Nephron progenitor cell (in vitro differentiated cells): ENCODE results near the gene SLC6A11.

ENCODE experiments used
- DNase-seq: peaks from one replicate; pipeline ENCODE4 v3.0.0; 2021
- H3K27ac Mint-ChIP-seq: 2 replicates; pipeline ENCODE4 v1.8.0; 2021; ENCODE audit warnings: mild to moderate bottlenecking, moderate library complexity, mixed read lengths
- H3K27me3 Mint-ChIP-seq: 2 replicates; pipeline ENCODE4 v1.8.0; 2021; ENCODE audit warnings: mild to moderate bottlenecking, low read depth, mixed read lengths; ENCODE audit not compliant: poor library complexity
- H3K36me3 Mint-ChIP-seq: 2 replicates; pipeline ENCODE4 v1.8.0; 2021; ENCODE audit warnings: low read depth, mixed read lengths
- H3K4me1 Mint-ChIP-seq: 2 replicates; pipeline ENCODE4 v1.8.0; 2021; ENCODE audit warnings: mixed read lengths
- H3K4me3 Mint-ChIP-seq: 2 replicates; pipeline ENCODE4 v1.8.0; 2021; ENCODE audit warnings: mild to moderate bottlenecking, moderate library complexity, mixed read lengths
- H3K9me3 Mint-ChIP-seq: 2 replicates; pipeline ENCODE4 v1.8.0; 2021; ENCODE audit warnings: mild to moderate bottlenecking, moderate library complexity, mixed read lengths
- CTCF ChIP-seq: fragments of 200-600 bp; sonication (generic); IDR thresholded peaks from 2 replicates; pipeline ENCODE4 v1.5.0; 2021; ENCODE audit warnings: antibody characterized with exemption

Gene SLC6A11

GRCh38 chr3:10798600-10799367 is 17.2 kb upstream of the SLC6A11 start:
- no peak for TF ChIP-seq CTCF

GRCh38 chr3:10804183-10804648 is 11.8 kb upstream of the SLC6A11 start:
- no peaks in the 10 kb centered on the region for H3K4me1 Mint-ChIP-seq
- no peak for TF ChIP-seq CTCF
- no peak overlapping the region for H3K27ac Mint-ChIP-seq
- H3K36me3 Mint-ChIP-seq, result no peaks in the 10 kb centered on the region
- peaks cover 60% of the 10 kb centered on the region for H3K27me3 Mint-ChIP-seq
- no peak for DNase-seq
- H3K9me3 Mint-ChIP-seq, result no peaks in the 10 kb centered on the region
- H3K4me3 Mint-ChIP-seq, result no peak overlapping the region

More at GRCh38 chr3:10798600-10799367, 17.2 kb upstream of the SLC6A11 start:
- H3K4me3 Mint-ChIP-seq, result no peak overlapping the region
- no peaks in the 10 kb centered on the region for H3K9me3 Mint-ChIP-seq
- no peak overlapping the region for H3K27ac Mint-ChIP-seq
- H3K4me1 Mint-ChIP-seq, result no peaks in the 10 kb centered on the region
- no peak for DNase-seq
- no peaks in the 10 kb centered on the region for H3K36me3 Mint-ChIP-seq
- peaks cover 65% of the 10 kb centered on the region for H3K27me3 Mint-ChIP-seq

GRCh38 chr3:10806006-10806405 is 10.0 kb upstream of the SLC6A11 start:
- H3K4me1 Mint-ChIP-seq, result no peaks in the 10 kb centered on the region
- H3K9me3 Mint-ChIP-seq, result no peaks in the 10 kb centered on the region
- H3K4me3 Mint-ChIP-seq, result no peak overlapping the region
- peaks cover 54% of the 10 kb centered on the region for H3K27me3 Mint-ChIP-seq
- H3K36me3 Mint-ChIP-seq, result no peaks in the 10 kb centered on the region
- TF ChIP-seq CTCF, result no peak
- no peak for DNase-seq
- H3K27ac Mint-ChIP-seq, result no peak overlapping the region

- TF ChIP-seq CTCF, result no peak
- no peaks in the 10 kb centered on the region for H3K9me3 Mint-ChIP-seq
- no peak overlapping the region for H3K4me3 Mint-ChIP-seq
- no peak overlapping the region for H3K27ac Mint-ChIP-seq
- H3K36me3 Mint-ChIP-seq, result no peaks in the 10 kb centered on the region
- H3K27me3 Mint-ChIP-seq, result peaks cover 68% of the 10 kb centered on the region
- no peak for DNase-seq
- H3K4me1 Mint-ChIP-seq, result no peaks in the 10 kb centered on the region
These were observed 7.8 kb upstream of the SLC6A11 start for GRCh38 chr3:10808130-10808735.

- DNase-seq, result no peak
- no peak overlapping the region for H3K27ac Mint-ChIP-seq
- H3K9me3 Mint-ChIP-seq, result no peaks in the 10 kb centered on the region
- no peak for TF ChIP-seq CTCF
- H3K27me3 Mint-ChIP-seq, result peaks cover 71% of the 10 kb centered on the region
- no peak overlapping the region for H3K4me3 Mint-ChIP-seq
- H3K4me1 Mint-ChIP-seq, result no peaks in the 10 kb centered on the region
- no peaks in the 10 kb centered on the region for H3K36me3 Mint-ChIP-seq
These were observed 7.1 kb upstream of the SLC6A11 start for GRCh38 chr3:10808974-10809373.
